ENCODE results near the gene ISCU.

ISCU gene

DNA sequence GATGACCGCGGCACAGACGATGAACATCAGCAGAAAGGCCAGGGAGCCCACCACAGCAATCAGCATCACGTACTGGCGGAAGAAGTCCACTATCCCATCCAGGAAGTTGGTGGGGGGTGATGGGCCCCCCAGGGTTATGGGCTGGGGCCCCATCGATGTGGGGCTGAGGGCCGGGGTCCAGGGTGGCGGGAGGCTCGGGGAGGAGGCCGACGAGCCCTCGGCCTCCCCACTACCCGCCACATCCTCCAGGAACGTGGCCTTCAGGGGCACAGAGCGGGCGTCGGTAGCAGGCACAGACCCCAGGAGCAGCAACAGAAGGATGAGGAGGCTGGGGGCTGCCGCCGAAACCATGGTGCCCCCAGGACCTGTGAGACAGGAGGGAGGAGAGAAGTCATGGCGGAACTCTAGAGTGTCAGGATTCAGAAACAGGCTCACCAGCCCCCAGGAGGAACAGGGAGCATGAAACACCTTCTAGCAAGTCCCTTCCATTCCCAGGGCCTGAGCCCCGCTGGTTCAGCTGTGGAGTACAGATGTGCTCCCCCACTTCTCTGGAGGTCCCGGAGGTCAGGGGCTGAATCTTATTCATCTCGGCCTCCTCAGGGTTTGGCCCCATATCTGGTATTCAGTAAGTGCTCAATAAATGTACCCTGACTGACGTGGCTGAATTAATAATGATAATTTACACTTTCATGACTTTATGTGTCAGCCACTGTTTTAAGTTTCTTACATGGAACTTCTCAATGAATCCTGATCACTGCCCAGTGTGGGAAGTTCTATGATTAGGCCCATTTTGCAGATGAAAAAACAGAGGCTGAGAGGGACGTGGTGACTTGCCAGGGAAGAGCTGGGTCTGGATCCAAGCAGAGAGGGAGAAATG is 29.9 kb downstream of the ISCU start:
- H3K4me1 Mint-ChIP-seq (ENCODE audit: low read depth) = peaks cover 1% of the 10 kb centered on the region
- intact Hi-C loops (cut with micrococcal nuclease) = no loop called here
- H3K9me3 Mint-ChIP-seq = no peaks in the 10 kb centered on the region
- H3K4me3 Mint-ChIP-seq = no peak overlapping the region
- no peaks in the 10 kb centered on the region for H3K27me3 Mint-ChIP-seq
- no peak overlapping the region for H3K27ac Mint-ChIP-seq
- H3K36me3 Mint-ChIP-seq (ENCODE audit: low read depth) = no peaks in the 10 kb centered on the region

DNA sequence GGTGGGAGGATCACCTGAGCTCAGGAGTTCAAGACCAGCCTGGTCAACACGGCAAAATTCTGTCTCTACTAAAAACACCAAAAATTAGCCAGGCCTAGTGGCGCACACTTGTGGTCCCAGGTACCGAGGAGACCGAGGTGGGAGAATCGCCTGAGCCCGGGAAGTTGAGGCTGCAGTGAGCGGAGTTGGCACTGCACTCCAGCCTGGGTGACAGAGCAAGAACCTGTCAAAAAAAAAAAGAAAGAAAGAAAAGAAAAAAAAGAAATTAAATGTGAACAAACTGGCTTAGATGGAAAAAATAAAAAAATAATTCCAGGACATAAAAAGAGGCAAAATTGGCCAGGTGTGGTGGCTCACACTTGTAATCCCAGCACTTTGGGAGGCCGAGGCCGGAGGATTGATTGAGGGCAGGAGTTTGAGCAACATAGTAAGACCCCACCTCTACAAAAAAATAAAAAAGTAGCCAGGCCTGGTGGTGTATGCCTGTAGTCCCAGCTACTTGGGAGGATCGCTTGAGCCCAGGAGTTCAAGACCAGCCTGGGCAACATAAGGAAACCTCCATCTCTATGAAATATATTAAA is 32.0 kb downstream of the ISCU start:
- intact Hi-C loops (cut with micrococcal nuclease) = no loop called here
- Mint-ChIP-seq H3K27ac (no peak overlapping the region), H3K4me3 (no peak overlapping the region), H3K36me3 (ENCODE audit: low read depth) (no peaks in the 10 kb centered on the region), H3K9me3 (no peaks in the 10 kb centered on the region), H3K4me1 (ENCODE audit: low read depth) (peaks cover 11% of the 10 kb centered on the region), H3K27me3 (peaks cover 6% of the 10 kb centered on the region)

DNA sequence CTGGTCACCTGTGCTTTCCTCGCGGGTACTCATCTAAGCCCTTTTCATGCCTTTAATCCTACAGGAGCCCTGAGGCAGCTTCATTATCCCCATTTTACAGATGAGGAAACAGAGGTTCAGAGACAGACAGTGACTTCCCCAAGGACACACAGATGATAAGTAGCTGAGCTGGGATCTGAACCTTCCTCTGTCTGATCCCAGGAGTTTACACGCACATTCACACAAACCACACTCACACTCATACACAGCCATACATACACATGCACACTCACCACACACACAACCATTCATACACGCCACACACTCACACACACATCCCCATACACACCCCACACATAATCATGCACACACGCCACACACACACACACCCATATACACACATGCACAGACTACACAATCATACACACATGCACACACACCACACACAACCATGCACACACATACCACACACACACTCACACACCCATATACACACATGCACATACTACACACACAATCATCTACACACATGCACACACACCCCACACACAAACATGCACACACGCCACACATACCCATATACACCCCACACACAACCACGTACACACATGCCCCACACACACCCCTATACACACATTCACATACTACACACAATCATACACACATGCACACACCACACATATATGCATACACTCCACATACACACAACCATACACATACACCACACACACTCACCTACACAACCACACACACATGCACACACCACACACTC is 32.7 kb downstream of the ISCU start:
- intact Hi-C loops (cut with micrococcal nuclease) = no loop called here
- H3K9me3 Mint-ChIP-seq = no peaks in the 10 kb centered on the region
- H3K27me3 Mint-ChIP-seq = peaks cover 6% of the 10 kb centered on the region
- H3K36me3 Mint-ChIP-seq (ENCODE audit: low read depth) = no peaks in the 10 kb centered on the region
- H3K27ac Mint-ChIP-seq = no peak overlapping the region
- H3K4me3 Mint-ChIP-seq = no peak overlapping the region
- peaks cover 11% of the 10 kb centered on the region for H3K4me1 Mint-ChIP-seq (ENCODE audit: low read depth)

DNA sequence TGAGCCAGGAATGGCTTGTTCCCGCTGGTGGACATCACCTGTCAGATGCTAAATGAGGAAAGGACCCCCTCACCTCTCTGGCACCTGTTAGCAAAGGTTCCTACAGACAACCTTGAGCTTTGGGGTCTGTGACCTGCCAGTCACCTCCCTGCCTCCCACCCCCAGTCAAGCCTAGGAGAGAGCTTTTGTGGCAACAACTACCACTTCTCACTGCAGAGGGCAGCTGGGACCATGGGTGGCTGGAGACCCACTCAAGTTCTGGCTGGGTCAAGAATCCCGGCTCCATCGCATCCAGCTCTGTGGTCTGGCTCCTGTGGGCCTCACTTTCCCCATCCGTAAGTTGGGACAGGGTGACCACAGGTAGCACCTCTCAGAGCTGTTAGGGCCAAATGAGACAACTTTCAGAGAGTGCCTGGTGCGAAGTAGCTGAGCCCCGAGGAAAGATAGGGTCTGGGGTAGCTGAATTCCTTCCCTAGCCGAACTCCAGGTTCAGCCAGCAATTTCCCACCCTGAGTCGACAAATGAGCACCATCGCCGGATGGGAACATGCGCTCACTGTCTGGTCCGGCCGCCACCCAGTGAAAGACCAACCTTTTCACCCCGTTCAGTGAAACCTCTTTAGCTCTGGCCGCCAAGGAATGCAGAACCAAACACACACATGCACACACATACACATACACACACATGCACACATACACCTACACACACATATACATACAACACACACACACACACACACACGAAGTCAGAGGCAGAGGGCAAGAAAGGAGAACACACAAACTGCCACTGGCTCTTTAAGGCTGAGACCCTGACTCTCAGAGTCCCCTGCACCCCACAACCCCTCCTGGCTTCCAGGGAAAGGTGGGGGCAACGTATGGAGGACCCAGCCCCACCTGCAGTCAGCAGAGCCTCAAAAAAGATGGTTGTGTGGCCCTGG is 33.6 kb downstream of the ISCU start:
- intact Hi-C loops (cut with micrococcal nuclease) = no loop called here
- Mint-ChIP-seq H3K9me3 (no peaks in the 10 kb centered on the region), H3K4me1 (ENCODE audit: low read depth) (peaks cover 11% of the 10 kb centered on the region), H3K4me3 (no peak overlapping the region), H3K36me3 (ENCODE audit: low read depth) (no peaks in the 10 kb centered on the region), H3K27ac (no peak overlapping the region), H3K27me3 (peaks cover 6% of the 10 kb centered on the region)

DNA sequence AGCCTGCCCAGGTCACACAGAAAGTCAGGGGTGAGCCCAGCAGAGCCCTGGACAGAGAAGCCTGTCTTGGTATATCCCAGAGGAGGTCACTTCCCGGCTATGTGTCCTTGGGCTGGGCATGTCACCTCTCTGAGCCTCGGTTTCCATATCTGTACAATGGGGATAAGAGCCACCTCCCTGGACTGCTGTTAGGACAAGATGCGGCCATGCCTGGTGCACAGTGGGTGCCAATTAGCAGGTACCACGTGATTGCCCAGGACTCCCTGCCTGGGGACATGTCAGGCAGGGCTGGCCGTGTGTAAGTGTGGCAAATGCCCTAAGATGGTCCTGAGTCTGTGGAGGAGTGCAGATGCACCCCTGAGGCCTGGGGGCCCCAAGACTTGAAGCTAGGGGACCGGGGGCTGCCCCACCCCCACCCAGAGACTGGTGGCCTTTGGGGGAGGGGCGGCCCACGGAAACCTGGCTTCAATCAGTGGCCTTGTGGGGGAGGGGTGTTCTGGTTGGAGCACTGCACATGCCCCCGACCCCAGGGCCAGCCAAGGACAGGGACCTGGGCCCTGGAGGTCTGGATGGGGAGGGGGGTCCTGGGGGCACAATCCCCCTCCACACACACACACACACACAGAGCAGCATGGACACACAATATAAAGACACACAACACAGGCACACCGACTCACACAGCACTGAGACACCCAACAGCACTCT is 34.6 kb downstream of the ISCU start:
- peaks cover 11% of the 10 kb centered on the region for H3K4me1 Mint-ChIP-seq (ENCODE audit: low read depth)
- intact Hi-C loops (cut with micrococcal nuclease) = no loop called here
- no peaks in the 10 kb centered on the region for H3K9me3 Mint-ChIP-seq
- H3K27ac Mint-ChIP-seq = no peak overlapping the region
- no peaks in the 10 kb centered on the region for H3K36me3 Mint-ChIP-seq (ENCODE audit: low read depth)
- H3K27me3 Mint-ChIP-seq = peaks cover 6% of the 10 kb centered on the region
- no peak overlapping the region for H3K4me3 Mint-ChIP-seq

DNA sequence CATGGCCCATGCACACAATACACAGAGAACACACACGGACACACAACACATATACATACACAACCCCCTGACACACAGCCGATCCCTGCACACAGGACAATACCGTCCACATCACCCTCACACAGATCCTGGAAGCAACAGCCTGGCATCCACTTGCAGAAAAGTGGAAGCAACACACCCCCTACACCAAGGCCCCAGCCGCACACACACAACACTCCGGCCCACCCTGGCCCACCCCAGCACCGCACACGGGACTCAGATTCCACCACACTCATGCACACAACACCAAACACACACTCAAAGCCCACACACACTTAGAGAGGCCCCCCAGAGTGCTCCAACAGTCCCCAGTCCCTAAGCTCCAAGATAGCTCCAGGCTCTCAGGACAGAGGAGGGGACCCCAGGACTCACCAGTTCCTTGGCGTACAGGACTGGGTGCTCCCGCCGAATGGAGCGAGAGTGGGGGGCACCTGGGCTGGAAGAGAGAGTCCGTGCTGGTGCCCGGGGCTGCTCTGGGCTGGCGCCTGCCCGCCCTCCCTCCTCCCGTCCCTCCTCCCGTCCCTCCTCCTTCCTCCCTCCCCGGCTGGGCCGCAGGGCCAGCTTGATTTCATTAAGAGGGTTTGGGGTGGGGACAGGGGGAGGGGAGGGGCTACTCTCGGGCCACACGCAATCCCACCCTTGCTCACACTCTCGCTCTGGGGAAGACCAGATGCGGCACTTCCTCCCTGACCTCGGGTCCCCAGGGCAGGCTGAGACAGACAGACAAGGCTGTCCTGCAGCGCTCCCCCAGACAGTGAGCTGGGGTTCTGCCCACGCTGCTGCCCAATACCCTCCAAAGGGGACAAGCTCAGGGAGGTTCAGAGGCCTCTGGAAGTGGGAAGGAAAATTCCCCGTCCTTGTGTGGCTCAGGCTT is 35.4 kb downstream of the ISCU start, which contains the start of gene TMEM119:
Gene TMEM119 (minus strand): TSS at position 526 of the 913 bp plus-strand sequence. CDS start 5,701 bp downstream, outside the sequence.
- Mint-ChIP-seq H3K9me3 (no peaks in the 10 kb centered on the region), H3K27me3 (peaks cover 6% of the 10 kb centered on the region), H3K4me3 (no peak within 1 kb of the TSS), H3K27ac (no peak within 1 kb of the TSS), H3K36me3 (ENCODE audit: low read depth) (no peaks in the 10 kb centered on the region), H3K4me1 (ENCODE audit: low read depth) (peaks cover 11% of the 10 kb centered on the region)
- intact Hi-C loops (cut with micrococcal nuclease) = no loop called here

DNA sequence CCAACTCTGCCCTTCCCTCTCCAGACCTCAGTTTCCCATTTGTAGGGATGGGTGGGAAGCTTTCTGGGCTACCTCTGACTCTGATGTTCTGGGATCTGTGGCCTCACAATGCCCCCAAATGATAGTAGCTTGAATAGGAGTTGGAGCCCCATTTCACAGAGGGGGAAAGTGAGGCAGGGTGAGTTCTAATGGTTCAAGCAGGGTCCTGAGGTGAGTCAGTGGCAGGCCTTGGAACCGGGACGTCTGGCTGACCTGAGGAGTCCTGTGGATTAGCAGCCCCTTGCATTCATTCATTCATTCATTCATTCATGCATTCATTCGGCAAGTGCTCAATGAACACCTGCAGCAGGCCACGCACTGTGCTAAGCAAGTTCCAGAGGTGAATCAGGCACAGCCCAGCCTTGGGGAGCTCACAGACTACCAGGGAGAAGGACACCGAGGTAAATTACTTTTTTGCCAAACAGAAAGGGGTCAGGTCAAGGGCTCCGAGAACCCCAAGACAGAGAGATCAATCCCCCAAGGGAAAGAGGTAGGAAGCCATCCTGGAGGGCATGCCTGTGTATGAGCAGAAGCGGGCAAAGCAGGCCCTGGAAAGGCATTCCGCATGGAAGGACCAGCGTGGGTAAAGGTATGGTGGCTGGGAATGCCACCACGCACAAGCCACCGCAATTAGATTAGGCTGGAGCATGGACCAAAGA is 36.3 kb downstream of the ISCU start:
- Mint-ChIP-seq H3K36me3 (ENCODE audit: low read depth) (no peaks in the 10 kb centered on the region), H3K27ac (no peak overlapping the region), H3K4me3 (no peak overlapping the region), H3K27me3 (peaks cover 6% of the 10 kb centered on the region), H3K4me1 (ENCODE audit: low read depth) (peaks cover 11% of the 10 kb centered on the region), H3K9me3 (no peaks in the 10 kb centered on the region)
- intact Hi-C loops (cut with micrococcal nuclease) = no loop called here

DNA sequence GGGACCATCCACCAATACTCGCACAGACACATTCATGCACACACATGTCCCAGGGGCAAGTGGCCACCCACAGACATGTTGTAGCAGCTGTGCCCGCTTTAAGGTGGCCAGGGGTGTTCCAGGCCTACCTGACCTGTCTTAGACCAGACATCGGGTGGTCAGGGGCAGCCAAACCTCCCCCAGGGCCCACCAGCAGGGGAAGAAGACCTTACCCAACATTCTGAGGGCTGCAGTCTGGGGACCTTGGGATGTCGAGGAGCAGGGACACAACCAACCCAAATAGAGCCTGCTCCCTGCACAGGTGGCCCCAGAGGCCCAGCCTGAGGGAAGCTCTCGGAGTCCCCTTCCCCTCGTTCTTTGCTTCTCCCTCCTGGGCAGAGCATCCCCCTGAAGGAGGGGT is 37.1 kb downstream of the ISCU start:
- intact Hi-C loops (cut with micrococcal nuclease) = no loop called here
- Mint-ChIP-seq H3K36me3 (ENCODE audit: low read depth) (no peaks in the 10 kb centered on the region), H3K27me3 (peaks cover 6% of the 10 kb centered on the region), H3K9me3 (no peaks in the 10 kb centered on the region), H3K4me1 (ENCODE audit: low read depth) (peaks cover 11% of the 10 kb centered on the region), H3K27ac (no peak overlapping the region), H3K4me3 (no peak overlapping the region)

DNA sequence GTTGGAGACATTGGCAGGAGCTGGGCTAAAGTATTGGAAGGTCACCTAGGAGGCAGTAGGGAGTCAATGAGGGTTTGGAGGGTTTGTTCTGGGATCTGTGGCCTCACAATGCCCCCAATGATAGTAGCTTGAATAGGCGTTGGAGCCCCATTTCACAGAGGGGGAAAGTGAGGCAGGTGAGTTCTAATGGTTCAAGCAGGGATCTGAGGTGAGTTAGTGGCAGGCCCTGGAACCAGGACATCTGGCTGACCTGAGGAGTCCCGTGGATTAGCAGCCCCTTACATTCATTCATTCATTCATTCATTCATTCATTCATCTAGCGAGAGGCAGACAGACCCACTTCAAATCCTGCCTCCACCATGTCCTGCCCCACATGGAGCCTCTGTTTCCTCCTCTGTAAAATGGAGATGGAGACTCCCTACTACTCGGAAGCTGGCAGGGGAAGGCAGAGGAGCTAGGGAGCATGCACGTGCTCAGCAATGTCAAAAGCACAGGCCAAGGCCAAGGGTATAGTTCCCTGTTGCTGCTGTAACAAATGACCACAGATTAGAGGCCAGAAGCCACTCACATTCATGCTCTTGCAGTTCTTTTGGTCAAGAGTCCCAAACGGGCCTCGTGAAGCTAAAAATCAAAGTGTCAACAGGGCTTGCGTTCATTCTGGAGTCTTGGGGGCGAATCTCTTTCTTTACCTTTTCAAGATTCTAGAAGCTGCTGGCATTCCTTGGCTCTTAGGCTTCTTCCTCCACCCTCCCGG is 37.7 kb downstream of the ISCU start:
- Mint-ChIP-seq H3K4me3 (no peak overlapping the region), H3K4me1 (ENCODE audit: low read depth) (peaks cover 11% of the 10 kb centered on the region), H3K27ac (no peak overlapping the region)

DNA sequence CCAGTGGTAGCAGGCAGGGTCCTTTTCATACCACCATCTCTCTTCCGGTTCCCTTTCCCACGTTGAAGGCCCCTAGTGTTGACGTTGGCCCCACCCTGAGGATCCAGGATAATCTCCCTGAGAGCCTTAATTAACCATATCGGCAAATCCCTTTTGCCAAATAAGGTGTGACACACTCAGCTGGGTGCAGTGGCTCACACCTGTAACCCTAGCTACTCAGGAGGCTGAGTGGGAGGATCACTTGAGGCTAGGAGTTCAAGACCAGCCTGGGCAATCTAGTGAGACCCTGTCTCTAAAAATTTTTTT is 38.3 kb downstream of the ISCU start:
- no peak overlapping the region for H3K27ac Mint-ChIP-seq
- H3K36me3 Mint-ChIP-seq (ENCODE audit: low read depth) = no peaks in the 10 kb centered on the region
- no peak overlapping the region for H3K4me3 Mint-ChIP-seq
- intact Hi-C loops (cut with micrococcal nuclease) = no loop called here
- H3K27me3 Mint-ChIP-seq = peaks cover 8% of the 10 kb centered on the region
- no peaks in the 10 kb centered on the region for H3K9me3 Mint-ChIP-seq
- peaks cover 15% of the 10 kb centered on the region for H3K4me1 Mint-ChIP-seq (ENCODE audit: low read depth)

More for the DNA sequence above, 37.7 kb downstream of the ISCU start:
- Mint-ChIP-seq H3K9me3 (no peaks in the 10 kb centered on the region), H3K36me3 (ENCODE audit: low read depth) (no peaks in the 10 kb centered on the region), H3K27me3 (peaks cover 8% of the 10 kb centered on the region)
- intact Hi-C loops (cut with micrococcal nuclease) = no loop called here

DNA sequence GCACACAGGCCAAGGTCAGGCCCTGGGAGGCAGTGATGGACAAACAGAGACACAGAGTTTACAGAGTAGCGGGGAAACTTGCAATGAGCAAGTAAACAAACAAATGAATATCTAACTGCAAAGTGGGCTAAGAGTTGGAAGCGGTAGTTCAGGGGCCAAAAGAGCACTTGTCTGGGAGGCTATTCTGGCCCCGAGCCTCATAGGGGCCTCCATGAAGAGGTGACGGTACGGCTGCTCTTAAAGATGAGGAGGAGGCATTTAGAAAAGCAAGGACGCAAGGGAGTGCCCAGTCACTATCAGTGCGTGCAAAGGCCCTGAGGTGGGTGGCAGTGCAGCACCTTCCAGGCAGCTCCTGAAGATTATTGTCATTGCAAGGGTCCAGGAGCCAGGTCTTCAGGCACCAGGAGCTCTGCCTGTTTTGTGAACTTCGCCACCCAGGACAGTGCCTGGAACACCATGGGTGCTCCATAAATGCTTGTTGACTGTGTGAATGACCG is 39.9 kb downstream of the ISCU start:
- Mint-ChIP-seq H3K9me3 (no peaks in the 10 kb centered on the region), H3K27ac (no peak overlapping the region), H3K4me3 (no peak overlapping the region), H3K36me3 (ENCODE audit: low read depth) (no peaks in the 10 kb centered on the region), H3K4me1 (ENCODE audit: low read depth) (peaks cover 14% of the 10 kb centered on the region), H3K27me3 (peaks cover 8% of the 10 kb centered on the region)
- intact Hi-C loops (cut with micrococcal nuclease) = no loop called here

Measured in dendritic cell treated with granulocyte-macrophage colony-stimulating factor and Interleukin-4, amounts not matched to agents 40 ng/mL and 50 ng/mL, for 4 days (primary cell).